Neural progenitor cell (in vitro differentiated cells): ENCODE measurements around the gene VWA3A. TPM values are rescaled to one million over a fixed set of nuclear protein-coding genes. Genes with fewer than 3 reads are reported as not detected.

Experiments used
- DNase-seq: peaks from one replicate; pipeline ENCODE4 v3.0.0-alpha.2; 2016; ENCODE audit warnings: low spot score
- H2AFZ ChIP-seq: fragments of 200-600 bp; sonication (generic); replicated peaks from 2 replicates; pipeline ENCODE4 v1.6.1; 2016; ENCODE audit warnings: antibody characterized with exemption
- H3F3A ChIP-seq: fragments of 200-600 bp; sonication (generic); 2 replicates; pipeline ENCODE4 v1.6.1; 2016; ENCODE audit warnings: antibody characterized with exemption, low read depth
- H3K27ac ChIP-seq: fragments of 200-600 bp; sonication (generic); 2 replicates; pipeline ENCODE4 v1.5.1; 2016; ENCODE audit warnings: mild to moderate bottlenecking
- H3K27me3 ChIP-seq: fragments of 200-600 bp; sonication (generic); 2 replicates; pipeline ENCODE4 v1.6.1; 2016; ENCODE audit warnings: mild to moderate bottlenecking, moderate library complexity
- H3K36me3 ChIP-seq: fragments of 200-600 bp; sonication (generic); 2 replicates; pipeline ENCODE4 v1.5.1; 2016
- H3K4me1 ChIP-seq: fragments of 200-600 bp; sonication (generic); 2 replicates; pipeline ENCODE4 v1.6.1; 2016; ENCODE audit warnings: mixed run types
- H3K4me2 ChIP-seq: fragments of 200-600 bp; sonication (generic); 2 replicates; pipeline ENCODE4 v1.6.1; 2016
- H3K4me3 ChIP-seq: fragments of 200-600 bp; sonication (generic); 2 replicates; pipeline ENCODE4 v1.5.1; 2016
- H3K79me2 ChIP-seq: fragments of 200-600 bp; sonication (generic); 2 replicates; pipeline ENCODE4 v1.6.1; 2016; ENCODE audit warnings: low read depth
- H3K9ac ChIP-seq: fragments of 200-600 bp; sonication (generic); 2 replicates; pipeline ENCODE4 v1.6.1; 2016
- H3K9me3 ChIP-seq: fragments of 200-600 bp; sonication (generic); 2 replicates; pipeline ENCODE4 v1.5.1; 2016; ENCODE audit warnings: low read depth
- H4K20me1 ChIP-seq: fragments of 200-600 bp; sonication (generic); 2 replicates; pipeline ENCODE4 v1.6.1; 2016; ENCODE audit warnings: low read depth
- H3K27ac Mint-ChIP-seq: 3 replicates; pipeline ENCODE4 v1.8.0; 2021; ENCODE audit warnings: mixed read lengths
- H3K27me3 Mint-ChIP-seq: 2 replicates; pipeline ENCODE4 v1.8.0; 2022; ENCODE audit warnings: low read depth, mild to moderate bottlenecking, inconsistent platforms, moderate library complexity, mixed read lengths; ENCODE audit not compliant: insufficient read depth
- H3K36me3 Mint-ChIP-seq: 3 replicates; pipeline ENCODE4 v1.8.0; 2021; ENCODE audit warnings: mixed read lengths
- H3K4me1 Mint-ChIP-seq: 3 replicates; pipeline ENCODE4 v1.8.0; 2021; ENCODE audit warnings: mixed read lengths
- H3K4me3 Mint-ChIP-seq: 3 replicates; pipeline ENCODE4 v1.8.0; 2021; ENCODE audit warnings: mild to moderate bottlenecking, moderate library complexity, mixed read lengths
- H3K9me3 Mint-ChIP-seq: 3 replicates; pipeline ENCODE4 v1.8.0; 2020; ENCODE audit warnings: mixed read lengths
- CTCF ChIP-seq: fragments of 200-600 bp; sonication (generic); IDR thresholded peaks from 2 replicates; pipeline ENCODE4 v1.5.1; 2017; ENCODE audit warnings: antibody characterized with exemption, mild to moderate bottlenecking
- EZH2 ChIP-seq: fragments of 200-600 bp; sonication (generic); IDR thresholded peaks from 2 replicates; pipeline ENCODE4 v1.6.1; 2017; ENCODE audit warnings: antibody characterized with exemption, mild to moderate bottlenecking, moderate library complexity
- EZH2phosphoT487 ChIP-seq: fragments of 200-600 bp; sonication (generic); IDR thresholded peaks from 2 replicates; pipeline ENCODE4 v1.6.1; 2017; ENCODE audit warnings: antibody characterized with exemption
- total RNA-seq: library from RNA; depleted of rRNA; stranded (reverse); fragments of >200 nt; gene quantifications from 2 replicates; pipeline ENCODE4 v1.2.3, GENCODE V29; 2015; ENCODE audit warnings: low replicate concordance

The VWA3A gene
- total RNA-seq, 1 donor from 2014 or later: 1.0 TPM

DNA sequence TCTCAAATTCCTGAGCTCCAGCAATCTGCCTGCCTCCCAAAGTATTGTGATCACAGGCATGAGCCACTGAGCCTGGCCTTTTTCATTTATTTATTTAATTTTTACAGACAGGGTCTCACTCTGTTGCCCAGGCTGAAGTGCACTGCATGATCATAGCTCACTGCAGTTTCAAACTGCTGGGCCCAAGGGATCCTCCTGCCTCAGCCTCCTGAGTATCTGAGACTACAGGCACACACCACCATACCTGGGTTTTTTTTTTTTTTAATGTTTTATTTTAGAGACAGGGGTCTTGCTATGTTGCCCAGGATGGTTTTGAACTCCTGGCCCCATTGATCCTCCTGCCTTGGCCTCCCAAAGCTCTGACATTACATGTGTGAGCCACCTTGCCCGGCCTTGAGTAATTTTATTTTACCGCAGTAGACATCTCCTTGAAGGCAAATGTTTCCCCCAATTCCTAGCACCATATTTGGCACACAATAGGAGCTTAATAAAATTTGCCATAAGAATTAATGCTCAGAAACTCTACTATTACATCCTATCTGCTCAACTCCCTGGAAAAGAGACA, 111.8 kb downstream of the VWA3A start:
- H3K4me3 ChIP-seq: no peak overlapping the region
- H3K36me3 ChIP-seq: no peaks in the 10 kb centered on the region
- no peak overlapping the region for H3K27ac ChIP-seq
- Mint-ChIP-seq H3K4me3 (no peak overlapping the region), H3K36me3 (no peaks in the 10 kb centered on the region), H3K9me3 (no peaks in the 10 kb centered on the region), H3K27ac (no peak overlapping the region), H3K4me1 (peaks cover 11% of the 10 kb centered on the region), H3K27me3 (no peaks in the 10 kb centered on the region)
- no peak for DNase-seq
- H3K9ac ChIP-seq: no peak overlapping the region
- peaks cover 12% of the 10 kb centered on the region for H4K20me1 ChIP-seq
- no peak overlapping the region for H3K4me2 ChIP-seq
- no peaks in the 10 kb centered on the region for H3K9me3 ChIP-seq
- no peaks in the 10 kb centered on the region for H3K4me1 ChIP-seq
- TF ChIP-seq CTCF (no peak), EZH2phosphoT487 (no peak), EZH2 (no peak)
- peaks cover 16% of the 10 kb centered on the region for H3K79me2 ChIP-seq
- H2AFZ ChIP-seq: no peak overlapping the region
- H3K27me3 ChIP-seq: peaks cover 10% of the 10 kb centered on the region
- peaks cover 18% of the 10 kb centered on the region for H3F3A ChIP-seq

GRCh38 chr16:22205577-22206012, 113.3 kb downstream of the VWA3A start:
- H3K9me3 ChIP-seq: no peaks in the 10 kb centered on the region
- no peak for DNase-seq
- peak overlapping the region; percentile 92 for H3K4me3 ChIP-seq
- Mint-ChIP-seq H3K4me3 (peak overlapping the region; percentile 94), H3K36me3 (no peaks in the 10 kb centered on the region), H3K27ac (no peak overlapping the region), H3K9me3 (no peaks in the 10 kb centered on the region), H3K27me3 (peaks cover 4% of the 10 kb centered on the region), H3K4me1 (peaks cover 11% of the 10 kb centered on the region)
- H3K36me3 ChIP-seq: no peaks in the 10 kb centered on the region
- H3K9ac ChIP-seq: no peak overlapping the region
- no peak overlapping the region for H3K27ac ChIP-seq
- H3K4me2 ChIP-seq: peak overlapping the region; percentile 93
- H3K4me1 ChIP-seq: no peaks in the 10 kb centered on the region
- peaks cover 18% of the 10 kb centered on the region for H3F3A ChIP-seq
- H3K27me3 ChIP-seq: peaks cover 10% of the 10 kb centered on the region
- no peak for TF ChIP-seq EZH2phosphoT487
- no peak for TF ChIP-seq CTCF
- no peak for TF ChIP-seq EZH2
- no peak overlapping the region for H2AFZ ChIP-seq
- peaks cover 16% of the 10 kb centered on the region for H3K79me2 ChIP-seq
- H4K20me1 ChIP-seq: peaks cover 12% of the 10 kb centered on the region

GRCh38 chr16:22206013-22206841, 113.9 kb downstream of the VWA3A start, which contains the start of gene EEF2K:
EEF2K (plus strand) TSS chr16:22206278; CDS start chr16:22225730, 19,452 bp downstream.
- peaks cover 4% of the 10 kb centered on the region for H3K27me3 Mint-ChIP-seq
- H3K4me3 Mint-ChIP-seq: peak within 1 kb of the TSS; percentile 94
- peak within 1 kb of the TSS; percentile 92 for H3K4me3 ChIP-seq
- TF ChIP-seq EZH2 (peak; percentile 38), CTCF (peak; percentile 63), EZH2phosphoT487 (no peak)
- peak within 1 kb of the TSS; percentile 93 for H3K4me2 ChIP-seq
- H4K20me1 ChIP-seq: peaks cover 12% of the 10 kb centered on the region
- H3K4me1 ChIP-seq: no peaks in the 10 kb centered on the region
- no peaks in the 10 kb centered on the region for H3K9me3 Mint-ChIP-seq
- H3K4me1 Mint-ChIP-seq: peaks cover 11% of the 10 kb centered on the region
- H3K36me3 ChIP-seq: no peaks in the 10 kb centered on the region
- H3K9ac ChIP-seq: no peak within 1 kb of the TSS
- no peak within 1 kb of the TSS for H3K27ac Mint-ChIP-seq
- peaks cover 18% of the 10 kb centered on the region for H3F3A ChIP-seq
- DNase-seq: peak; percentile 97
- H3K79me2 ChIP-seq: peaks cover 16% of the 10 kb centered on the region
- H3K9me3 ChIP-seq: no peaks in the 10 kb centered on the region
- peaks cover 10% of the 10 kb centered on the region for H3K27me3 ChIP-seq
- H3K27ac ChIP-seq: no peak within 1 kb of the TSS
- no peaks in the 10 kb centered on the region for H3K36me3 Mint-ChIP-seq
- H2AFZ ChIP-seq: peak within 1 kb of the TSS; percentile 91

Other genes with a start within 250 kb of the VWA3A start
- 9.8 and 11.0 TPM in 2 replicates for gene NPIPB4, start 234.8 kb upstream of the VWA3A start, total RNA-seq
- 175 and 206 TPM in 2 replicates for gene UQCRC2, start 139.2 kb upstream of the VWA3A start, total RNA-seq
- gene PDZD9, start 91.4 kb upstream of the VWA3A start, total RNA-seq: not detected in 2 replicates
- gene MOSMO, start 84.4 kb upstream of the VWA3A start, total RNA-seq: 22.9 and 35.2 TPM in 2 replicates
- 0.15 TPM in 1 of 2 replicates, not detected in the other for gene SDR42E2, start 70.0 kb downstream of the VWA3A start, total RNA-seq
- 9.0 and 12.3 TPM in 2 replicates for gene EEF2K, start 113.7 kb downstream of the VWA3A start, total RNA-seq
- gene POLR3E, start 204.9 kb downstream of the VWA3A start, total RNA-seq: 55.1 and 91.3 TPM in 2 replicates